Activated T-cell treated with anti-CD3 and anti-CD28 coated beads for 1 hour (primary cell): ENCODE measurements around the gene COBL.

Experiments used
- DNase-seq: peaks from one replicate; pipeline ENCODE4 v3.0.0-alpha.2; 2020; ENCODE audit warnings: low read depth

The COBL gene

DNA sequence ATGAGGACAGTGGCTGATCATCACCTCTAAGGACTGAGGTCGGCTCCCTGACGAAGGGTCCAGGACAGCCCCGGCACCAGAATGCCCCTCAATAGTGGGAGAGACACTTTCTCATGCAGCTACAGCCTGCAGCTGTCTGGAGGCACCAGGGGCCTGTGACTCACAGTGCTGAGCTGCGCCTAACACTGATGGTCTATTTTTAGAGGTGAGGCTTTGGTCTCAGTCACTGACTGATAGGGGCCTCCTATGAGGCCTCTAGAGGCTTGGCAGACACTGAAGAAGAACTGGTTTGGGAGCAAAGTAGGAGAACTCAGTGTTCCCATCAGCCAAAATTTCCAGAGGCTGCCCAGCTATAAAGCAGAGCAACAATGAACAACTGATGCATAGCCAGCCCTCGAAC, 130.1 kb downstream of the COBL start:
- no peak for DNase-seq

DNA sequence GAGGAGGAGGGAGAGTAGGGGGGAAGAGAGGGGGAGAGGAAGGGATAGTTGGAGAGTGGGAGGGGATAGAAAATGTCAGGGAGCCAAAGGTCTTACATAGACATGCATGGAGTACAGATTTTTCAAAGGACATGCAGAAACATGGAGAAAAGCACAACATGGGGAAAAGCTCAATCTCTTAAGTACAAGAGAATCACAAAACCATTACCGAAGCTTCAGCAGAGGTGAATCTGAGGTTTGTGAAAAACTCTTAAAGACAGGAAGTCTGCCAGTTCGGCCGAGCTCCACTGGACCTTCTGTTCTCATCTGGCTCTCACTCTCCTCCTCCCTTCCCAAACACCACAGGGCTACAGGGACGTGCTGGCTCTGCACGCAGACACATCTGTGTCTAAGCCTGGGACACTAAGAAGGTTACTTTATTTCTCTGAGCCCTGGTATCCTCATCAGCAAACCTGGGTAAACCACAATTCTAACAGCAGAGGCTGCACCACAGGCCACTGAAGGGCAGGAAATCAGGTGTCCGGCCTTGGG, 133.9 kb downstream of the COBL start:
- no peak for DNase-seq

DNA sequence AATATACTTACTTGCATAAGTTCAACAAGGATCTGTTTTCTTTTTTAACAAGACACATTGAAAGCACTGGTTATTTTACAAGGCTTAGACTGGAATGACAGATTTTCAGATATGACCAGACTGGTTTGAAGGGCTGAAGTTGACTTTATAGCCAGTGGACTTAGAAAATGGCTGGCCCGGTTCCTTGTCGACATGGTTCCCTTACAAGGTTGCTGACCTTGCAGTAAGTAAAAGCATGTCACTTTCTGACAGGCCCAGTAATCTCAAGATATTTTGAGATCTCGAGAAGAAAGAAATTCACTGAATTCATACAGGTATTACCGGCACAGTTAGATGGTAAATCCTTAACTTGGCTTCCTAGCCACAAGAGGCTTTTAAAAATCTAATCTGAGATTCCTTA, 136.5 kb downstream of the COBL start:
- no peak for DNase-seq

DNA sequence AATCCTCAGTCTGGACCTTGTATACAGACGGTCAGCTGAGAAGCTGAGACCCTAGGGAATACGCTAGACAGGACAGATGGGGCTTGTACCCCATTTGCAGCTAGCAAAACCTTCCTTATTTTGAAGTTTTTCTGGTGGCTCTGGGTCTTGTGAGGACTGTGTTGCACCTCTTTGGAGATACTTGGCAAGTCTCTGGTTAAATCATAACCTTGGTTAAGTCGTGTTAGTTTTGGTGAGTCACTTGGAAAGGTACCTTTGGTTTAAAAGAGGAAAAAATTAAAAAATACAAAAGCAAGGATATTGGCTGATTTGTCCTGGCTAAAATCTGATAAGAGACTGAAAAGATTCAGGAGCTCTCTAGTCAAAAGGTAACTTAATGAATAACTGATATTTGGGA, 140.6 kb downstream of the COBL start:
- DNase-seq: no peak

DNA sequence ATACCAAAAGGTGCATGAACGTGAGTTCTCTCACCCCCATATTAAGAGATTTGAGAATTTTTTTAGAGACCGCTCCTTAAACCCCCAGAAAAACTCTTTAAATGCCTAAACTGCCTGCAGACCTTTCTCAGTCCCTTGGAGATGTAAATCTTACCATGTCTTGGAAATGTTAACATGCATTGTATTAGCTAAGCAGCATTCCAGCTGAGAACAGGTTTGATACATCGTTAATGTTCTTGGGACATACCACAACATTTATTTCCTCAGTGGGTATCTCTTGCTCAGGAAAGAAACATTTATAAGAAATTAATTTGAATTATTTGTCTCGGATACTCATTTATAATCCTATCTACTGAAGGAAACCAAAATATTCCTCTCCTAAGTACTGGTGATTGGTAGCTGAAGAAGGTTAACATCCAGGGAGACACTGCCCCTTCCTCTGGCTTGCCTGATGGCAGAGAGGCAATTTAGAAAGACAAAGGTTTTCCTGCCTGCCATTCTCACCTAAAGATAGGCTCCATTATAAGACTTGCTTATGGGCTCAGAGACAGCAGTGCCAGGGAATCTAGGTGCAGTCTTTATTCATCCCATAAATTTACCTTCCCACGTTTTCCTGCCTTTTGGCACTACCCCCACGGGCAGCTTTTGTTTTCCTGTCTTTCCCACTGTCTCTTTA, 141.2 kb downstream of the COBL start:
- no peak for DNase-seq

DNA sequence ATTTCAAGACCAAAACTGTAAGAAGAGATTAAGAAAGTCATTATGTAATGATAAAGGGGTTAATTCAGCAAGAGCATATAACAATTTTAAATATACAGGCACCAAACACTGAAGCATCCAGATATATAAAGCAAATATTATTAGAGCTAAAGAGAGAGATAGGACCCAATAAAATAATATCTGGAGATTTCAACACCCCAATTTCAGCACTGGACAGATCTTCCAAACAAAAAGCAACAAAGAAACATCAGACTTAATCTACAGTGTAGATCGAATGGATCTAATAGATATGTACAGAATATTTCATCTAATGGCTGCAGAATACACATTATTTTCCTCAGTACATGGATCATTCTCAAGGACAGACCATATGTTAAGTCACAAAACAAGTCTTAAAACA, 151.3 kb downstream of the COBL start:
- no peak for DNase-seq

DNA sequence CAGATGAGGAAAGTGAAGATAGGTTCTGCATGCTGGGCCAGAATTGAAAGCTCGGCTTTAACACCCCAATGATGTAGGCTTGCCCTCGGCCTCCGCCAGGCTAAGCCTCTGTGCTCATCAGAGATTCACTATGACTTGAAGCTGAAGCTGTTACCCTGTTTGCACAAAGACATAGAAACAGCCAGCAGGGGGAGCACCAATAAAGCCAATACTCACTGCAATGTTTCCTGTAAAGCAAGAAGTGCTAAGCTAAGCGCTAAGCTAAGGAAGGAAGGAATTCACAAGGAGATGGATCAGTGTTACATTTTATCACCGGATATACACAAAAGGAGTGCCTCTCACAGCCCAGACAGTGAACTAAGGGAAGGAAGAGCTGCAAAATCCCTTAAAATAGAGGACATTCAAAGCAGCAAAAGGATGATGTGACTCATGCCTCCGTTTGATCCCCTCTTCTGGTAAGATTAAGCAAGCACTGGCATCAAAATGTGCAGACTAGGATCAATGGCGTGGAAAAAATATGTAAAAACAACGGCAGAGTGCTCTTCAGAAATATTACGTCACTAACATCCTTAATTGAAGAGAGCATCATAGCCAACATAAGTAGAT, 153.8 kb downstream of the COBL start:
- peak; percentile 46 for DNase-seq

DNA sequence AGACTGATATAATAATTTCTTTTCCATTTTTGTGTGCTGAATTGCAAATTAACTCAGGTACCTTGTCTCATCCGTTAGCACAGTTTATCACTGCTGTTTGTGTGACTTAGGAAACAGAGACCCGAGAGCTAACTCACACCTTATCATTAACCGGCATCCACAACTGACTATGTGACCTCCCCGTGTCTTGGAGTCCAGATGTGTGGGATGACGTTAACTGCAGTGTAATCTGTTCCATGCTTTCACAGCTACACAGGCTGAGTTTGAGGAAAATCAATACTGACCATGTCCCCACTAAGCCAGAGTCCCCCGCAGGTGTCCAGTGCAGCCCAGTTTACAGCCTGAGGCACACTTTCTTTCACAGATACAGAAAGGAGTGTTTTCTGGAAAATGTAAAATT, 154.7 kb downstream of the COBL start:
- no peak for DNase-seq

DNA sequence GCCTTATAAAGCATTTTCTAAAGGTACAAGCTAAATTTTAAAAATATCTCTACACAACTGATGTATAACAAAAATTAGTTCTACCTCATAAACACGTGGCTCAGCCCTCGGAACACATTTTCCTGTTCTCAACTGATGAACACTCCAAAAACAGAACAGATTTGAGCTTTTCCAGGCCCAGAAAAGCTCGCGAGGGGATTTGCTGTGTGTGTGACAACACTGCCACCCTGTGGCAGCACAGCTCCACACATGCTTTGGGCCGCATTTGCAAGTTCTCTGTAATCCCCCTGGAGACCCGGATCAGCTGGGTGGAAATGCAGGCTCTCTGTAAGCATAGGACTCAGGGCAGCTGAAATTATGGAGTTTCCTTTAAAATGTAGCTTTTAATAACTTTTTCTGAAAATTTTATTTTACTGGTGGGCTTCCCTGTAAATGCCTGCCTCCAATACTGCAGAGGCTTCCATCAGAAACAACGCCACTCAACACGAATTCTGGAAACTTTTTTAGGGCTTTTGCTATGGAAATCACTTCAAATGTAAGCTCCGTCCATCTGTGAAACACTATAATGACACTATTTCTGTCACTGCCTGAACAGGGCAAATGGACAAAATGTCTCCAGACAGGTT, 155.5 kb downstream of the COBL start:
- peak; percentile 25 for DNase-seq

DNA sequence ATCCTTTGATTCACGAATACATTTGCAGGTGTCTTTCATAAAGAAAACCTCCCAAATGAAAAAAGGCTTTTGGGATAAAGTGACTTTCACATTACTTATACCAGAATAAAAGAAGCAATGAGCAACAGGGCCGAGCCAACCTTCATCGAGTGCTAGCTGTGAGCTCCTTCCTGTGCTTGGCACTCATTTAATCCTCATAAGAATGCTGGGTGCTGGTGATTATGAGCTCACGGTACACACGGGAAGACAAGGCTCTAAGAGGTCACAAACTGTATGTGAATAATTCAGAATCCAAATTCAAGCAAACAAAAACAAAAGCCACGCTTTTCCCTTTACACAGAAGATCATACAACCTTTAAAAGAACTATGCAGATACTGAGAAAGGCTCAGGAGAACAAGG, 156.2 kb downstream of the COBL start:
- DNase-seq: no peak

DNA sequence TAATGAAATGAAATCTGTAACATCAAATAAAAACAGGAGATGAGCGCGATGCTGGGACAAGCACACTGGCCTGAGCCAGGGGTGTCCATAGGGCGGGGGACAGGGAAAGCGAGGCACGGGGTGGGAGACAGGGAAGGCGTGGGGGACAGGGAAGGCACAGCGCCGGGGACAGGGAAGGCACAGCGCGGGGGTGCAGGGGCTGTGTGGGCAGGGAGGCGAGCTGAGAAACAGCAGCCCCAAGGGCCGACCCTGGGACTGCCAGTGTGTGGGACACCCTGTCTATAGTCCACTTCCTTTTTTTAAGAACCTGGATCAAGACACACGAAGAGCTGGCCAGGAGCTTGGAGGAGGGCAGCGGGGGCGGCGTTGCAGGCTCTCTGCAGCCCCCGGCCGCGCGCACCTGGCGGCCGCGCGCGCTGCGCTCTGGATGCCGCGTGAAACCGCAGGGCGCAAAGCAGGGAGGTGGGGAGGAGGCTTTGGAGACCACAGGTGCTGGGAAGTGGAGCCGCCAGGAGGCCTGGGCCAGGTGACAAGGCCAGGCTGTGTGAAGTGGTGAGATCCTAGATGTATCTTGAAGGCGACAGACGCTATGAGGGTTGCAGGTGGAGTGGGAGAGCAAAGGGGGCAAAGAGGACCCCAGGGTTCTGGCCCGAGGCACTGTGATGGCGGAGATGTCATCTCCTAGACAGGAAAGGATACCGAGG, 157.7 kb downstream of the COBL start:
- DNase-seq: no peak

DNA sequence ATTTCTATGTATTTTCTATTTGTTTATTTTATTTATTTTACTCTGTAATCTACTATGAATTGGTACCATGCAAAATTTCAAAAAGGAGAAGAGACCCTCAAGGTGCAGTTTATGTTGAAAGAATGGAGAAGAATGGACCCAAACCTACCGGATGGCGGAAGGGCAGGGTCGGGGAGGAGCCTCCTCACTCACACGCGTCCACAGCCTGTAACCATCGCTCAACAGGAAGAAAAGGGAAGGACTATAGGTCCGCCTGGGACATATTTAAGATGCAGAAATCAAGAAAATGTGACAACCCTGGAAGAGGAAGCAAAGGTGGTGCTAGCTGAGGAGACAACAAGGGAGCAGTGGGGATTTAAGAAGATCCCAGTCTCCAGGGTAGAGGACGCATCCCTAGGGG, 158.4 kb downstream of the COBL start:
- no peak for DNase-seq

DNA sequence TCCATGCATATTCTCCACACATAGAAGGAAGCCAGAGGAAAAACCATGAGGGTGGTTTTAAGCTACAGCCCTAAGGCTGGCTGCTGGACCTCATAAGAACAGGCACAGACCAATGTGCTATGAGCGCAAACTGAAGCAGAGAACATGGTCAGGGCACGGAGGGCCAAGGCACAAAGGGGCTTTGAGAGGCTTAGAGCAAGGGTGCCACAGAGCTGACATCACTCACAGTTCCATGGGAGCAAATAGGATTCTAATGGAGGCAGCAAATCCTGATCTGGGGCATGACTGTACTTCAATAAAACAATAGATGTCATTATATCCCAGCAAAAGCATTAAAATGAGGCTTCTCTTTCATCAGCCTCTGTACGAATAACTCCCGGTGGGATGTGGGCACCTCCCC, 162.4 kb downstream of the COBL start:
- DNase-seq: no peak

DNA sequence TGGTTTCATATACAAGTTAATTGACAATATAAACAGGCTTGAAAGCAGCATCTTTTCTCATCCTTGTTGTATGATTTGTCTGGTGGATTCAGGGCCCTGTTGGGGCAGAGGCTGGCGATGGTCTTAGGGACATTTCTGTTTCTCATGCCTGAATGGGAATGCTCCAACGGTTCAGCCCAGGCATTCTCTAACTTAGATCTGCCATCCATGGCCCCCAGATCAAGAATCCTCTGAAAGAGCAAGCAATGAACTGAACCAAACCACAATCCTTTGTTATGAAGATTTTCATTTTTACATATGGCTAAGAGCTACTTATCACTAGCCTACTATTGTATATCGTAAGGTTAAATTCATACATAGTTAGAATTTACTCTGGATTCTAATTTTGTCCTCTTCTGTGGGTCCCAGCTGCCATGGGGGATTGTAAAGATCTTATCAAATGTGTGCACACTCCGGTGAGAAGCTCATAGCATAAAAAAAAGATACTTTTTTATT, 163.9 kb downstream of the COBL start:
- DNase-seq: no peak

DNA sequence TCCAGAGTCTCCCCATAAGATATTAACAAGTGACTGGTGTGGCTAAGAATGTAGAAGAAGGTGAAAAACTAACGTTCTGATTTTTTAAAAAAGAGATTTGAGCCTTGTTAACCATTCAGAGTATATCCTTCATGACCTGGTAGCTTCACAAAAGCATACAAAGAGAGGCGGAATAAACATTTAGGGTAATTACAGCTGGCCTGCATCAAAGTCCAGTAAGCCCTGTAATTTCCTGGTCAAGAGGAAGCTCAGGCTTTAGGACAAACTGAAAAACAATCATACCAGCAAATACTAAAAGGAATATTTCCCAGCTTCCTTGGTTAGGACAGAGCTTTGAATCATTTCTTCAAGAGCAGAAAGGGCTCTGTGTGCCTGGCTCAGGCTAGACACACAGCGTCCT, 165.2 kb downstream of the COBL start:
- DNase-seq: no peak

DNA sequence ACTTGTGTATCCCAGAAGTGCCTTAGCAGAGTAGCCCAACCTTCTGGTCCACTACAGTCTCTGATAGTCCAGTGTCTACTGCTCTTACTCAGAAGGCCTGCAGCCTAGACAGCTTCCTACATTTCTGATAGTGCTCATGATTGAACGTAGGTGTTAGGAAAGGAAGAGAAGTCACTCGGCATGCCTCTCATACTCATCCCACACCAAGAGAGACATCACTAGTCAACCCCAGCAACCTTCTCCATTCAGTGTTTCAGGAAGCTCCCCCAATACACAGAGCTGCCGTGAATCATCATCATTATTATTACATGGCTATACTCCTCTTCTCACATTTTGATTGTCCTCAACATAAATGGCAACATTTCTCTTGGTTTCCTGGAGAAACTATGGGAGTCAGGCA, 166.4 kb downstream of the COBL start:
- DNase-seq: no peak

DNA sequence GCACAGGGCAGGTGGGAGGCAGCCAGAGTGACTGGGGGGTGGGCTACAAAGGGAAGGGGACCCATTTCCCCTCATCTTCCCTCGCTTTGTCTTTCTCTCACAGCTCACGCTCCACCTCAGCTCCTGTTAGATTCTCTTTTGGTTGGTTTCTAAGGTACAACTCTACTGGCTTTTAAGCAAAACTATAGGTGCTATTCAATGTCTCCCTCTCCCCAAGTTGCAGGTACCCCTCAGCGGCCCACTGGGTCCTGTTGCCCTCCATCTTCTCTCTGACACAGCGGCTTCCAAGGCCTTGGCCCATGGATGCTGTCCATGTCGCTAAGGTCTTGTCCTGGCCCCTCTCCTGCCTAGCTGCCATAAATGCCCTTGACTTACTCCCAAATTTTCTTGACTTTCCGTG, 168.4 kb downstream of the COBL start:
- DNase-seq: no peak

DNA sequence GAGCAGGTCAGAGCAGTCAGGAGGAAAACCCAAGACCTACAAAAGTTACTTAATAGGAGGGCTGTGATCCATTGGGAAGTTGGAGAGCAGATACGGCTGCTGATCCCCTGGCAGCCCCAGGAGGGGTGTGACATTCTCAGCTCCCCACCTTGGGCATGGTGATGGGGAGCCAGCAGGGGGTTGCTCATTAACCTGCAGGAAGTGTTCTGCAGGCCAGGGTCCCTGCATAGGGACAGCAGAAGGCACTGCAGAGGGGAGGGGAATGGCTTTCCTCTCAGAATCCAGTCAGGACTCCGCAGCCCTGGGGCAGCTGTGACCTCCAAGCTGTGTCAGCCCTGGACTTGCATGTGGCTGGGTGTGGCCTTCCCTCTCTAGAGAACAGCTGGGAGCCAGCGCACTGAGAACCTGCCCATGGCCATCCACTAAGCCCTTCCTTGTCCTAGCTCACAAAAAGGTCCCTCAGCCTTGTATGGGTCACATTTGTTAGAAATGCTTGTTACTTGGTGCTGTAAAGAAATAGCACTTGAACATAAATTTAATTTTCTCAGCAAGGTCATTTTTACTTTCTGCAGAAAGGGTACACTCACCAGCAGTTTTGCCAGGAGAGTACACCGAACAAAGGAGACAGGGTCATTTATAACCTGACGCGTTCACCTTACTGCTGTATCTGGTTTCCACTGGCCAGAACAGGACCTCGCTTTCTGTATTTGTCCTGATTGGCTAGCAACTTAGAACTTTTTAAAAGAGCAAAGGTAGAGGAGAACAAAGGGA, 169.6 kb downstream of the COBL start:
- DNase-seq: no peak

DNA sequence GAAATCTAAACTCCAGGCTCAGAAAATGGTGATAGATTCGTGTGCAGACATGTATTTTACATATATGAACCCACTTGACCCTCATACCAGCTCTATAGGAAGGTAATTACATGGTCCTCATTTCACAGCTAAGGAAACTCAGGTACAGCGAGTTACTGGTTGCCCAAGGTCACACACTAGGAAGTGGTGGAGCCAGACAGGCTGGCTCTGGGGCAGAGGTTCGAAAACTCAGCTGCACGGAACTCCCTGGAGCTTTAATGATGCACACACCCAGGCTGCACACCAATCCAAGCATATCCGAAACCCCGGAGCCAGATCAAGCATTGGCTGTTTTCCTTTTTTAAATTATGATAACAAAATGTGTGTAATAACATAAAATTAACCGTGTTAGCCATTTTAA, 172.4 kb downstream of the COBL start:
- no peak for DNase-seq

DNA sequence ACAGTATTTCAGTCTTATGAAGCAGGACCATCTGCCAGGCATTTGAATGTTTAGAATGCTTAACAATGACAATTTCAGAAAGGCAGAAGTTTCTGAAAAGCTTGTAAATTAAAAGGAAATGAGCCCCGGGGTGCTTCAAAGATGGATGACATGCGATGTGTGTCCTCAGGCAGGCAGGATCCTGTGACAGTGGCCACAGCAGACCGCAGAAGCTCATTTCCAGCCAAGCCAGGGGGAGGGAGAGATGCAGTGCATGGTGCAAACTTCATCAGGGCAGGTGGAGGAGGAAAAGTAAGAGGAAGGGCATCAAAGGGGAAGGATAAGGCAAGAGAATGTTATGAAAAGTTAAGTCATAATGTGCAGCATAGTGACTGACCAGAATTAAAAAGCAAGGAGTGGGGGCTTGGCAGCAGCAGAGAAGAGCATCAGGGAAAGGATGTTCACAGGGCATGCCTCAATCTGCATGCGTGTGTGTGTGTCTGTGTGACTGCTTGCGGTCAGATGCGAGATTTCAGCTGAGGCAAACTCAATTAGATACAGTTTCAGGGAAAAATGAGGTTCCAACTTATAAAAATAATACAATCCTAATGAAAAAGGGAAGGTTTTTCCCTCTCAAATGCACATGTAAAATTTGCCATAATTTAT, 173.7 kb downstream of the COBL start:
- no peak for DNase-seq

DNA sequence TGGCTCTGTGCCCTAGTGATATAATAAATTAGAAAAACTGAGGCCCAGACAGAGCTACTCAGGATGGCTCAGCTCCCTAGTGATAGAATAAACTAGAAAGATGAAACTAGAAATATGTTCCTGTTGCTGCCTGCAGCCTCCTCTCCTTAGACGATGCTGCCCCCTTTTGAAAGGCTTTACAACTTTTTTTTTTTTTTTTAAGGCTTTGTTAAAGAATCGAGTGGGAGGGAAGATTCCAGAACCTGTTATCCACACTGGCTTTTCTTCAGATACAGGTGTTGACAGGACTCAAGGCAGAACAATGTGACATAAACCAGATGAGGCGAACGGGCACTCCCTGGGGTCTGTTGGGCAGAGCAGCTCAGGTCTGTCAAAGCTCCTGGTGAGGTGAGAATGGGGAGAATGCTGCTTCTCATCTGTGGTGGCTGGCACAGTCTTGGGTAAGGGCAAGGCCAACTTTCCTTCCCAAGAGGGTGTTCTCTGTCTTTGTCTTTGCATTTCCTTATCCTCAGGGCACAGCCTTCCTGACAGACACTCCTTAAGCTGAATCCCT, 175.1 kb downstream of the COBL start:
- no peak for DNase-seq
